Occipital lobe (tissue), 2 donors: ENCODE results near the gene CFAP20. TPM values are rescaled to one million over a fixed set of nuclear protein-coding genes. Genes with fewer than 3 reads are reported as not detected.
"Not testable (repeated sequence)": the region's sequence is repeated elsewhere in the genome, so short reads cannot be mapped to it uniquely, and the experiment has no call there.

Experiments
- DNase-seq: peaks from one replicate; lab custom pipeline; 2025; lab: John Stamatoyannopoulos, UW
- total RNA-seq: library from RNA; depleted of rRNA; stranded (reverse); fragments of >200 nt; gene quantifications from one replicate; pipeline ENCODE4 v1.2.3, GENCODE V29; 2014

The CFAP20 gene
- total RNA-seq, 1 donor from 2014 or later = 82.8 TPM

DNA sequence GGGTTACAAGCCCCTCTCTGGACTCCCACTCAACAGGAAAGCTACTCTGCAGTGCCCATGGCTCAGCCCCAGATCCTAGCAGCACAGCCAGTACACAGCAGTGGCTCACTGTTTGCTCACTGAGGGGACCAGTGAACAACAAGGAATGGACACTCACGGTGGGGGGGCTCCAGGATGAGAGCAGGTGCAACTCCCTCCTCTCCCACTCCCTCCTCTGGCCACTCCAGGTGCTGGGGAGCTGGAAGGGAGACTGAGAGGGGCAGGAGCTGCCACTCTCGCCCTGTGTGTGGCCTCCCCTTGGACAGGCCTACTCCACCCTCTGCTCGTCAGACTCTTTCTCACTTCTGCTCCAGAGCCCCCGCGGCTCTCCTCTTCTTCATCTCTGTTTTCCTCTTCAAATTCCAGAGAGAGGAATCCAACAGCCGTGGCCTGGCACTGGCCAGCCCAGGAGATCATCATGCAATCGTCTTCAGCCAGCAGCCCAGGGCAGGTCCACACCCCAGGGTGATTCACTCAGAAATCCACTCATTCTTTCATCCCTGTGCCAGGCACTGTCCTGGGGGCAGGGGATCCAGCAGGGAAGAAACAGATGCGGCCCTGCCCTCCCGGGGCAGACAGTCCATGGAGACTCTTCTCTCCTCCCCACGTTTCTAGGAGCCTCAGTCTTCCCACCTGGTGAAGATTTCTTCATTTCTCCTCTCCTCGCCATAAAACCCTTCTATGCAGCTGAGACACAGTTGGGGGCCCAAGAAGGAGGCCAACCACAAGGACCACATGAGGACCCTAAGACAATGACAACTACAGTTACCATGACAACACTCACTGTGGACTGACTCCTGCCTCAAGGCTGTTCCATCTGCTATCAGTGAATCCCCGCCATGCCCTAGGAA, 30.7 kb downstream of the CFAP20 start:
- no peak for DNase-seq

DNA sequence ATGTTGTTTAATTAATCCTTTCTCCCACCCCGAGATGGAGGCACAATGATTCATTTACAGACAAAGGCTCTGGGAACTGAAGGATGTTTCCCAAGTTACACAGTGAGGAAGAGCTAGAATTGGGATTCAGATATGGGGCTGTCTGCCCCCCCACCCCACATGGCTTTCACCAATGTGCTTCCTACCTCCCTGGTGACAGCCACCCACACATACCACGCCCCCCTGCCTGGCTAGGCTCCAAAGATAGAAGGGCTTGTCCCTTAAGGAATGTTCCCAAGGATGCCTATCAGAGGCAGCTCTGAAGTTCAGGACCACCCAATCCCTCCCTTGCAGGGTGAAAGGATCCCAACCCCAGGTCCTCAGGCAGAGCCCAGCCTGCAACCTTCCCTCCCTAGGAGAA, 32.9 kb downstream of the CFAP20 start:
- DNase-seq = no peak

DNA sequence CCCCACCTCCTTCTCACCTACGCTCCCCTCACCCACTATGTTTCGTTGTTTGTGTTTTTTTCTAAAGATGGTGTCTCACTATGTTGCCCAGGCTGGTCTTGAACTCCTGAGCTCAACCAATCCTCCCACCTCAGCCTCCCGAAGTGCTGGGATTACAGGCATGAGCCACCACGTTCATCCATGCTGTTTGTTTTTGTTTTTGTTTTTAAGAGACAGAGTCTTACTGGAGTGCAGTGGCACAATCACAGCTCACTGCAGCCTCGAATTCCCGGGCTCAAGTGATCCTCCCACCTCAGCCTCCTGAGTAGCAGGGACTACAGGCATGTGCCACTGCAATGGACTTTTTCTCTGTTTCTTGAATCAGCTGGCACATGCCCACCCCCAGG, 33.6 kb downstream of the CFAP20 start:
- not testable (repeated sequence) for DNase-seq

DNA sequence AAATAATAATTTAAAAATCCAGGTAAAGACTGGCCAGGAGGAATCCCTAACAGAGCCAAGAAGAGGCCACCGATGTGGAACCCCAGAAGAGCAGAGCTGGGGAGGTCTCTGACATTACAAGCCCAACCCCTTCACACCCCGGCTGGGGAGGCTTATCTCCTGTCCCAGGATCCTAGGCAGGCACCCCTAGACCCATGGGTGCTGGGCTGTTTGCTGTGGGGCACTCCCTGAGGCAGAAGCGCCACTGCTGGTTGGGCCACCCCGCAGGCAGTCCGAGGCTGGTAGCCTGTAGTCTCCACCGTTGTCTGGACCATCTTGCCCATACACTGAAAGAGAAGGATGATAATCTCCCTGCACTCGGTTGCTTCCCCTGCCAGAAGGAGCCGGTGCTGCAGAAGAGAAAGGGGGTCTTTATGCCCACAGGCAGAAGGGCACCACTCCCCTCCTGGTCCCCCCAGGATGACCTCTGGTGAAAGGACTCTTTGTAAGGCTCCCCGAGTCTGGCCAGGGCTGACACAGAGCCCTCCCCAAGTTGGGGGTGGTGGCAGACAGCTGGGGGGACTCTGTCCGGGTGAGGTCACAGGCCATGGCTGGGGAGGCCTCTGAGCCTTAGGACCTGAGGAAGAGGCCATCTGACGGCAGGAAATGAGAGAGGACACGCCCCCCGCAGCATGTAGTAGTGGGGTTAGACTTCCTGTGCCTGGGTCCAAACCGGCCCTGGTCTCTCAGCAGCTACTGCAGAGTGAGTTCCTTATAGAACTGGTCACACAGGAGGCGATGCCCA, 34.2 kb downstream of the CFAP20 start:
- no peak for DNase-seq

DNA sequence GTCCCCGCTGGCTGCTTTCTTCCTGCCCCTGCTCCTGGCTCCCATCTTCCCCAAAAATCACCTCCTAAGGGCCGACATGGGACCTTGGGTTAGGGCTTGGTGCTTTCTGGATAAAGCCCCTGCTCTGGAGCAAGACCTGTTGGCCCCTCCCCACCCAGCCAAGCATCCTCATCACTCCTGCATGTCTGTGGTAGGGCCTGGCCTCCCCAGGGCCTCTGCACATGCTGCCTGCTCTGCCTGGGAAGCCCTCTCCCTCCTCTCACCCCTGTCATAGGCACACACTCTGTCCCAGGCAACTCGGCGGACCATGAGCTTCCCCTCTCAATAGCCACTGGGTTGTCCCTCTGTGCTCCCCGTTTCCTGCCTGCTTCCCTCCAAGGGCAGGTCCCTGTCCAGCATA, 35.2 kb downstream of the CFAP20 start:
- no peak for DNase-seq

DNA sequence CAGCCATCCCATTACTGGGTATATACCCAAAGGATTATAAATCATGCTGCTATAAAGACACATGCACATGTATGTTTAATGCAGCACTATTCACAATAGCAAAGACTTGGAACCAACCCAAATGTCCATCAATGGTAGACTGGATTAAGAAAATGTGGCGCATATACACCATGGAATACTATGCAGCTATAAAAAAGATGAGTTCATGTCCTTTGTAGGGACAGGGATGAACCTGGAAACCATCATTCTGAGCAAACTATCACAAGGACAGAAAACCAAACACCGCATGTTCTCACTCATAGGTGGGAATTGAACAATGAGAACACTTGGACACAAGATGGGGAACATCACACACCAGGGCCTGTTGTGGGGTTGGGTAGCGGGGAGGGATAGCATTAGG, 38.8 kb downstream of the CFAP20 start:
- DNase-seq = not testable (repeated sequence)

DNA sequence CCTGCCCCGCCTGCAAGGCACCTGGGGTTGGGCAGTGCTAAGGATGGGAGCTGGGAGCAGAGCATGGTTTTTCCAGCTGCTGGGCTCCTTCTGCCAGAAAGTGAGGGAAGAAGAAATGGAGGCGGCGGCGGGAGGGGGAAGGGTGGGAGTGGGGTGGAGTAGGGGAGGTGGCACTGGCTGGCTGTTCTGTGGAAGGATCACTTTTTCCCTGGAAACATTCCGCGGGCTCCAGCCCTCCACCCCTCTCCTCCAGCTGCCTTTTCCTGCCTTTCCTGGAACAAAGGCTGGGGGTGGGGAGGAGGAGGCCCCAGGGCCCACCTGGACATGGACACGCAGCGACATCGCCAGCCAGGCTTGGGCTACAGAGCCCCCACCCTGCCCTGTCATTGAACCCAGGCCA, 41.1 kb downstream of the CFAP20 start:
- DNase-seq = no peak

DNA sequence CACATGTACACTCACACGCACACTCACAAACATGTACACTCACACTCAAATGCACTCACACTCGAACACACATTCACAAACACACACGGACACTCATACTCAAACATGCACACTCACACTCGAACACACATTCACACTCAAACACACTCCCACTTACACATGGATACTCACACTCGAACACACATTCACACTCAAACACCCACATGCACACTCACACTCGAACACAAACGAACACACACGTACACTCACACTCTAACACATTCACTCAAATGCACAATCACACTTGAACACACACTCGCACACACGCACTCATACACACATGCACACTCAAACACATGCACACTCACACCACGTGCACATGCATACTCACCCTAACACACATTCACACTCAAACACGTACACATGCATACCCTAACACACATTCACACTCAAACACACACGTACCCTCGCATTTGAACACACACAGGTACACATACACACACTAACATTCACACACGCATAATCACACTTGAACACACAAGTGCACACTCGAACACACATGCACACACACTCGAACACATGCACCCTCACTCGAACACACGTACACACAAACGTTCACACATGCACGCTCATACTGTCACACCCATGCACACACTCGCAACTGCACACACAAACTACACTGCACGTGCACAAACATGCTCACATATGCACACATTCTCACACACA, 41.8 kb downstream of the CFAP20 start:
- no peak for DNase-seq

DNA sequence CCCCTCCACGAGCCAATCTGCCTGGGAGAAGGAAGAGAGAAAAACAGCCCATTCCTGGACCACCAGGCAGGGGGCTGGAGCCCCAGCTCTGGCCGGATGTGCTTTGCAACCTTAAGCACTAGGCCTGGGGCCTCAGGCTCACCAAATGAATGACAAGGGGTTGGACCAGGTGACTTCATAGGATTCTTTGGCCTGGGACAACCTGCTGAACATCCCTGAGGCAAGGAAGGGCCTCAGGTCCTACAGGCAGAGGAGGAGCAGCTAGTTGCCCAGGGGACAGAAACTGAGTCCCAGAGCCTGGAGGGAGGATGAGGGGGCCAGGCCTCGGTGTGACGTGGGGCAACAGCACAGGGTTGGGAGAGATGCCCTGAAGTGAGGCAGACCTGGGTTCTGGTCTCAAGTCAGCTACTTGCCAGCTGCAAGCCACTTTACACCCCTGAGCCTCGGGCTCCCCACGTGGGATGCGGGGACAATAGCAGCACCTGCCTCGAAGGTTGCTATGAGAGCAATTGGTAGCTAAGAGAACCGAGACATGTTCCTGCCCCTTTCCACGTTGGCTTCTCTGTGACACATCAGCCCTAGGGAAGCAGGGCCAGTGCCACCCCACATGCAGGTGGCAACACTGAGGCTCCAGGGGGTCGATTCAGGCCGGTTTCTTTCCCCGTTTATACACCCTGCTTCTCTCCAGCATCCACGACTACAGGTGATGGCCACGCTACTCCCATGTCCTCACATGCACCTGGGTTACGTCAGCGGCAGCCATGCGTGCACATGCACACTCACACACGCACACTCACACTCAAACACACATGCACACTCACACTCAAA, 42.6 kb downstream of the CFAP20 start:
- no peak for DNase-seq

DNA sequence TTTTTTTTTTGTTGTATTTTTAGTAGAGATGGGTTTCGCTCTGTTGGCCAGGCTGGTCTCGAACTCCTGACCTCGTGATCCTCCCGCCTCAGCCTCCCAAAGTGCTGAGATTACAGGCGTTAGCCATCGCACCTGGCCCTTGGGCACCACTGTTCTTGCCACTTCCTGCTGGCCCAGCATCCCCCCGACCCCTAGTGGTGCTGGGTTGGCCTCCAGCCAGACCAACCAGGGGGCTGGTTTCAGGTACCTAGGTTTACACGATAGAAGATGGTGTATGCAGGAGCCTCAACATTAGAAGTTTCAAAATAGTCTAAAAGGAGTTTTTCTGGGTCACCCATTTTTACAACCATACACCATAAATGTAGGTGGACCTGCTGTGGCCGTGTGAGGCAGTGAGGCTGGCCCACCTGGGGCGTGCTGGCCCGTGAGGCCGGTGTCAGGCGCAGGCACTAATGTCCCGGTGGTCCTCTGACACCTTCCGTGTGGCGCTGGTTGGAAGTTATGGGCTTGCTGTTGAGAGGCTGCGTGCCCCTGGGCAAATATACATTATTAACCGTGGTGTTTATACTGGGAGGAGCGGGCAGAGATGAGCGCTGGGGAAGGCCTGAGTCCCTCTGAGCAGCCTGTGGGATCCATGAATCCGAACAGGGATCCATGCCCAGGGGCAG, 43.5 kb downstream of the CFAP20 start:
- no peak for DNase-seq

DNA sequence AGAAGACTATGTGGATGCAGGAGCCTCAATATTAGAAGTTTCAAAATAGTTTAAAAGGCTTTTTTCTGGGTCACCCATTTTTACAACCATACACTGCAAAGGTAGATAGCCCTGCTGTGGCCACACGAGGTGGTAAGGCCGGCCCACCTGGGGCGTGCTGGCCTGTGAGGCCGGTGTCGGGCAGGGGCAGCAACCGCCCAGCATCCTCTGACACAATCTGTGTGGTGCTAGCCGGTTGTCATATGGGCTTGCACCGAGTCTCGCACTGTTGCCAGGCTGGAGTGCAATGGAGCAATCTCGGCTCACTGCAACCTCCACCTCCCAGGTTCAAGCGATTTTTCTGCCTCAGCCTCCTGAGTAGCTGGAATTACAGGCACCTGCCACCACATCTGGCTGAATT, 44.0 kb downstream of the CFAP20 start:
- no peak for DNase-seq

DNA sequence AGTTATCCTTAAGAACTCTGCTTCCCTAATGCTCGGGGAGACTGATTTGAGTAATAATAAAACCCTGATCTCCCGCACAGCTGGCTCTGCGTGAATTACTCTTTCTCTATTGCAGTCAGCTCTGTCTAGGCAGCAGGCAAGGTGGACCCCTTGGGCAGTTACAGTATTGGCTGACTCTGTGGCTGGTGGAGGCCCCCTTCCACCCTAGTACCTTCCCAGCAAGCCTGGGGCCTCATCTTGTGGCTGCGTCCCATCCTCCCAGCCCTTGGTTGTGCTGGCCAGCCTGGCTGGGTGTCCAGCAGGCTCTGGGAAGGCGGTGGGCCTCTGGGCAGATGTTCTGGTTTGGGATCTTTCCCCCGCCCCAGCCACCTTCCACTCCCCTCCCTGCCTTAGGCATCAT, 44.5 kb downstream of the CFAP20 start:
- DNase-seq = no peak

DNA sequence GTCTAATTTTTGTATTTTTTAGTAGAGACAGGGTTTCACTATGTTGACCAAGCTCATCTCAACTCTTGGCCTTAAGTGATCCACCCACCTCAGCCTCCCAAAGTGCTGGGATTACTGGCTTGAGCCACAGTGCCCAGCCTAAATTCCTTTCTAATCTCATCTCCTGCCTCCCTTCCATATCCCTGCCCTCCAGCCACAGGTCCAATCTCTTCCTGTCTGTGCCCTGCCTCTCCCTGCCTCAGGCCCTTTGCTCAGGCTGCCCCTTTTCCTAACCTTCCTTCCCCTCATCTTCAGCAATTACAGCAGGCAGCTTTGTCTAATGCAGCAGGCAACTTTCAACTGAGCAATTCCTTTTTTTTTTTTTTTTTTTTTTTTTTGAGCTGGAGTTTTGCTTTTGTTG, 46.8 kb downstream of the CFAP20 start:
- DNase-seq = no peak

DNA sequence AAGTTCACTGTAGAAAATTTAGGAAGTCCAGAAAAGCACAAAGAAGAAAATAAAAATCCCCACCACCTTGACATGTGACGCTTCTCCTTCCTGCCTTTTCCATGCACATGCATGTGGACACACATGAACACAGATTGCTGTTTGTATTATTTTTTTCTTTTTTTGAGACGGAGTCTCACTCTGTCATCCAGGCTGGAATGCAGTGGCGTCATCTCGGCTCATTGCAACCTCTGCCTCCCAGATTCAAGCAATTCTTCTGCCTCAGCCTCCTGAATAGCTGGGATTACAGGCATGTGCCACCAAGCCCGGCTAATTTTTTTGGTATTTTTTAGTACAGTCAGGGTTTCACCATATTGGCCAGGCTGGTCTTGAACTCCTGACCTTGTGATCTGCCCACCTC, 48.5 kb downstream of the CFAP20 start:
- DNase-seq = not testable (repeated sequence)

DNA sequence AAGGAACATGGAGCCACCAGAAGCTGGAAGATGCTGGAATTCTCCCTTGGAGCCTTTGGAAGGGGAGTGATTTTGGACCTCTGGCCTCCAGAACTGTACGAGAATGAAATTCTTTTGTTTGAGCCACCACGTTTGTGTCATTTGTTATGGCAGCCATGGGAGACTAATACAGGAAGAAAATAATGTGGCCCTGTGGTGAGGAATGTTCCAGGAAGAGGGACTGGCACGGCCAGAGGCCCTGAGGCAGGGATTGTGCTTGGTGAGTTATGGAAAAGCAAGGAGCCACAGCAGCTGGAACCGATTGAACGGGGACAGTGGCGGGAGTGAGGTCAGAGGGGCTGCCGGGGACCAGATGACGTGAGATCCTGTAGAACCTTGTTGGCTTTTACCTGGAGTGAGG, 51.4 kb downstream of the CFAP20 start:
- DNase-seq = no peak

DNA sequence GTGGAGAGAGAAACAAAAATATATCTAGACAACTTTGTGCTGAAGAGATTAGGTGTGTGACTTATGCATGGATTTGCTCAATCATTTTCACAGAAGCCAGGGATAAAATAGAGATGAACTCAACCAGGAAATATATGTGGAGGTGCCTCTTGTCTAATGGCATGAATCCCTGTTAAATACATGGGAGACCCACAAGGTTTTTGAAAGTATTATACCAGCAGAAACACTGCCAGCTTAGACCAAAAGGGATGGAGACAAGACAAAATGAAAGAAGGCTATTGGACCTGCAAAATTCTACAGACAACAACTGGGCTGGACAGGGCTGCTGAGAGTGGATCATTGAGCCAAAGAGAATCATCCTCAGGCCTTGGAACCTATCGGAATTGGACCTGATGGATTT, 52.7 kb downstream of the CFAP20 start:
- DNase-seq = no peak

DNA sequence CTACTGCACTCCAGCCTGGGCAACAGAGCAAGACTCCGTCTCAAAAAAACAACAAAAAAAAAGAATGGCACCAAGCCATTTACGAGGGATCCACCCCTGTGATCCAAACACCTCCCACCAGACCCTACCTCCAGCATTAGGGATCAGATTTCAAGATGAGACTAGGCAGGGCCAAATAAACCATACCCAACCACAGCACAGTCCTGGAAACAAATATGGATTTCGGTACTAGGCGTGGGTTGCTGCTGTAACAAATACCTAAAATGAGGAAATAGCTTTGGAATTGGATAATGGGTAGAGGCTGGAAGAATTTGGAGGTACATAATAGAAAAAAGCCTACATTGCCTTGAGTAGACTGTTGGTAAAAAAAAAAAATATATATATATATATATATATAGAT, 54.5 kb downstream of the CFAP20 start:
- no peak for DNase-seq

DNA sequence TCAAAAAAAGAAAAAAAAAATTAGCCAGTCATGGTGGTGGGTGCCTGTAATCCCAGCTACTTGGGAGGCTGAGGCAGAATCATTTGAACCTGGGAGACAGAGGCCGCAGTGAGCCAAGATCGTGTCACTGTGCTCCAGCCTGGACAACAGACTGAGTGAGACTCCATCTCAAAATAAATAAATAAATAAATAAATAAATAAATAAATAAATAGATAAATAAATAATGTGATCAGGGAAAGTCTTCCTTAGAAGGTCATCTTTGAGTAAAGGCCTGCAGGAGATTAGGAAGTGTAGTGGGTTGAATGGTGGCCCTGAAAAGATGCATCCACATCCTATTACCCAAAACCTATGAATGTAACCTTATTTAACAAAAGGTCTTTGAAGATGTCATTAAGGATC, 56.1 kb downstream of the CFAP20 start:
- DNase-seq = not testable (repeated sequence)

DNA sequence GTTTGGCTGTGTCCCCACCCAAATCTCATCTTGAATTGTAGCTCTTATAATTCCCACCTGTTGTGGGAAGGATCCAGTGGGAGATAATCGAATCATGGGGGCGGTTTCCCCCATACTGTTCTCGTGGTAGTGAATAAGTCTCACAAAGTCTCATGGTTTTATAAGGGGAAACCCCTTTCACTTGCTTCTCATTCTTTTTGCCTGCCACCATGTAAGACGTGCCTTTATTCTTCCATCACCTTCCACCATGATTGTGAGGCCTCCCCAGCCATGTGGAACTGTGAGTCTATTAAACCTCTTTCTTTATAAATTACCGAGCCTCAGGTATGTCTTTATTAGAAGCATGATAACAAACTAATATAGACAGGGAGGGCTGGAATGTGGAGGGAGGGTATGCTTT, 57.0 kb downstream of the CFAP20 start:
- DNase-seq = not testable (repeated sequence)

DNA sequence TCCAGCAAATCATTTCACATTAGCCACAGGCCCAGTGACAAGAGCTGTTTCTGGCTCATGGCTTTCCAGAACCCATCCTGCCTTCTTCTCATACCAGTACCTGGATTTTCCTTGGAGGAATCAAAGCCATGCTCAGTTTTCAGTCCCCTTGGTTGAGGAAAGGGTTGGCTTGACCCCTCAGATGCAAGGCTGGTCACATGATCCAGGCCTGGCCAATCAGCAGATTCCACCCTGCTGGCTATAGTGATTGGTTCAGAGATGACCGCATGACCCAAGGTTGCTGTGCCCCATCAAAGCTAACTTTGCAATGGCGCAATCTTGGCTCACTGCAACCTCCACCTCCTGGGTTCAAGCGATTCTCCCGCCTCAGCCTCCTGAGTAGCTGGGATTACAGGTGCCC, 58.6 kb downstream of the CFAP20 start:
- DNase-seq = no peak
